Stomach smooth muscle (tissue), 2 donors: ENCODE measurements around the gene APRT.

Experiments
- H3K27ac ChIP-seq: one replicate; pipeline ENCODE4 v1.7.0; 2013; ENCODE audit warnings: mild to moderate bottlenecking, low read length, inconsistent platforms
- H3K27me3 ChIP-seq, 2 donors: one replicate each; pipeline ENCODE4 v1.7.0; 2013; ENCODE audit warnings: low read length in 2 of 2; ENCODE audit not compliant: insufficient read depth in 2 of 2, control insufficient read depth in 1 of 2
- H3K36me3 ChIP-seq, 2 donors: one replicate each; pipeline ENCODE4 v1.7.0; 2013; ENCODE audit warnings: low read length in 2 of 2; ENCODE audit not compliant: control insufficient read depth in 2 of 2, insufficient read depth in 2 of 2
- H3K4me1 ChIP-seq: one replicate; pipeline ENCODE4 v1.7.0; 2013; ENCODE audit warnings: low read length; ENCODE audit not compliant: control insufficient read depth, insufficient read depth
- H3K4me3 ChIP-seq, 2 donors: one replicate each; pipeline ENCODE4 v1.7.0; 2013; ENCODE audit warnings: low read length in 2 of 2
- H3K9ac ChIP-seq, 2 donors: one replicate each; pipeline ENCODE4 v1.7.0; 2013; ENCODE audit warnings: low read length in 2 of 2, mild to moderate bottlenecking in 1 of 2
- H3K9me3 ChIP-seq, 2 donors: one replicate each; pipeline ENCODE4 v1.7.0; 2013; ENCODE audit warnings: low read length in 2 of 2; ENCODE audit not compliant: control insufficient read depth in 2 of 2
- donor health status: healthy.
- donor health status: Pancreatic carcinoma.

Gene APRT

DNA sequence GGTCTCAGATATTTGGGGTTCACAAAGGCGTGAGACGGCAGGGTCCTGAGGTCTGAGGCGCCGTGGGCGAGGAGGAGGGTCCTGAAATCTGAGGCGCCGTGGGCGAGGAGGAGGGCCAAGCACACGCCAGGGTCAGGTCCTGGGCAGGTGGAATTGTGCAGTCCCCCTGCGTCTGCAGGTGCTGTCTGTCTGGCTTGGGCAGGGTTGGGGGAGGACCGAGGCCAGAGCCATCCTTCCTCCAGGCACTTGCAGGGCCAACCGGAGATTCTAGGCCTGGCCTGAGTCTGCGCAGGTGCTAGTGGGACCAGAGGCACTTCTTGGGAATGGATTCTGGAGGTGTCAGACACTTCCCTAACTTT is 2.4 kb upstream of the APRT start:
- peaks cover 23% of the 10 kb centered on the region for H3K4me1 ChIP-seq
- no peak overlapping the region for H3K27ac ChIP-seq
- H3K9ac ChIP-seq: no peak overlapping the region
- no peaks in the 10 kb centered on the region for H3K9me3 ChIP-seq
- H3K27me3 ChIP-seq: no peaks in the 10 kb centered on the region
- peaks cover 2 to 7% of the 10 kb centered on the region in 2 donors for H3K36me3 ChIP-seq
- H3K4me3 ChIP-seq: no peak overlapping the region

DNA sequence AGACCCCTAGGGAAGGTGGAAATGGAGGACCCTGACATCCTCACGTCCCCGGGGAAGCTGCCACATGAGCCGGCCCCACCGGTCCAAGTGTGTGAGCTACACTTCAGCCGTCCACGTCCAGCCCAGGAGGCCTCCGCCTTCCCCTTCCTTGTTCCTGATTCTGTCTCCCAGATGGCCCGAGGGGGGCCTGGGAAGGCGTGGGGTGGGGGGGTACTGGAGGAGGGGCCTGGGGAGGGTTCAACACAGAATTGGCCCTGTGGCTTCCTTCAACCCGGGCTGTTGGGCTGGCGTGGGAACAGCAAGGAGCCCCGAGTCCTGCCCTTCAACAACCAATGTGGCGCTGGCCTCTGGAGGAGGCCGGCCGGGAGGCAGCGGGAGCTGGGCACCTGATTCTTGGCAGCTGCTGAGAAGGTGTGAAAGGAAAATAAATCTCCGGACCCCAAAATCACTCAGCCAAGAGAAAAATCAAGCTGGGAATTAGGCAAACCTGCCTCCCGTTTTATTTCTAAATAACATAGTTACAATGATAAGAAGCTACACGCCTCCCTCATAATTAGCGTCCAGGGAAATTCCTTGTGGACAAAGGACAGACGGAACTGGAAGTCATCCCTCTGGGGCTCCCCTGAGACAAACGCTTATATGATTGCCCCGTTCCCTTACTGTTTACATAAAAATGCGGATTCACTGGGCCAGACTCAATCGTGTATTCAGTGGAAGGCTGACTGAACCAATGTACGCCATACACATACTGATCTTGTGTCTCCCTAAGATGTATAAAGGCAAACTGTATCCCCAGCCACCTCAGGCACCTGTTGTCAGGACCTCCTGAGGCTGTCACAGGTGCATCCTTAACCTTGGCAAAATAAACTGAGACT is 1.8 kb upstream of the APRT start:
- peaks cover 4 to 9% of the 10 kb centered on the region in 2 donors for H3K36me3 ChIP-seq
- H3K9ac ChIP-seq: no peak overlapping the region
- peaks cover 23% of the 10 kb centered on the region for H3K4me1 ChIP-seq
- H3K27ac ChIP-seq: no peak overlapping the region
- no peaks in the 10 kb centered on the region for H3K9me3 ChIP-seq
- H3K4me3 ChIP-seq: no peak overlapping the region
- no peaks in the 10 kb centered on the region for H3K27me3 ChIP-seq

DNA sequence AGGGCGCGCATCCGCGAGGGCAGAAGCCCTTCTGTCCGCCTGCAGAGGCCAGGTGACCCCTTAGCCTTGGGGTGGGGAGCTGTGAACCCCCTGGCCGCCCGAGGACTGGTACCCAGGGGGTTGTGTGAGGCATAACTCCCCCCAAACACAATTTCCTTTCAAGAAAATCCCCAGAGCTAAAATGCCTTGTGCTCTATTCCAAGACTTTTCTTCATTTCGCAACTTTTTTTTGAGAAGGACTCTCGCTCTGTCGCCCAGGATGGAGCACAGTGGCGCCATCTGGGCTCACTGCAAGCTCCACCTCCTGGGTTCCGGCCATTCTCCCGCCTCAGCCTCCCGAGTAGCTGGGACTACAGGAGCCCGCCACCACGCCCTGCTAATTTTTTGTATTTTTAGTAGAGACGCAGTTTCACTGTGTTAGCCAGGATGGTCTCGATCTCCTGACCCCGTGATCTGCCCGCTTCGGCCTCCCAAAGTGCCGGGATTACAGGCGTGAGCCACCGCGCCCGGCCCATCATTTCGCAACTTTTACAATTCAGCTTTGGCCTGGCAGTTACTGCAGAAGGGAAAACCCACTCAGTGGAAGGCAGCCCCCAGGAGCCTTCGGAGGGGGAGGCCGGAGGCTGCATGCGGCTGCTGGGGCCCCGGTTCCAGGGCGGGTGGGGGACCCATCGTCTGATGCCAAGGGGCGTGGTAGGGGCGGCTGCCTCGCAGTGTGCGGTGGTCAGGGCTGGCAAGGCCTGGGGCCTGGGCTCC is 963 bp upstream of the APRT start:
- H3K4me1 ChIP-seq: peaks cover 23% of the 10 kb centered on the region
- H3K9ac ChIP-seq: peak overlapping the region in 1 of 2 donors; percentile 63
- peak overlapping the region; percentile 58 to 78 for H3K4me3 ChIP-seq
- H3K36me3 ChIP-seq: peaks cover 4 to 9% of the 10 kb centered on the region in 2 donors
- H3K27ac ChIP-seq: peak overlapping the region; percentile 66
- H3K9me3 ChIP-seq: no peaks in the 10 kb centered on the region
- no peaks in the 10 kb centered on the region for H3K27me3 ChIP-seq

DNA sequence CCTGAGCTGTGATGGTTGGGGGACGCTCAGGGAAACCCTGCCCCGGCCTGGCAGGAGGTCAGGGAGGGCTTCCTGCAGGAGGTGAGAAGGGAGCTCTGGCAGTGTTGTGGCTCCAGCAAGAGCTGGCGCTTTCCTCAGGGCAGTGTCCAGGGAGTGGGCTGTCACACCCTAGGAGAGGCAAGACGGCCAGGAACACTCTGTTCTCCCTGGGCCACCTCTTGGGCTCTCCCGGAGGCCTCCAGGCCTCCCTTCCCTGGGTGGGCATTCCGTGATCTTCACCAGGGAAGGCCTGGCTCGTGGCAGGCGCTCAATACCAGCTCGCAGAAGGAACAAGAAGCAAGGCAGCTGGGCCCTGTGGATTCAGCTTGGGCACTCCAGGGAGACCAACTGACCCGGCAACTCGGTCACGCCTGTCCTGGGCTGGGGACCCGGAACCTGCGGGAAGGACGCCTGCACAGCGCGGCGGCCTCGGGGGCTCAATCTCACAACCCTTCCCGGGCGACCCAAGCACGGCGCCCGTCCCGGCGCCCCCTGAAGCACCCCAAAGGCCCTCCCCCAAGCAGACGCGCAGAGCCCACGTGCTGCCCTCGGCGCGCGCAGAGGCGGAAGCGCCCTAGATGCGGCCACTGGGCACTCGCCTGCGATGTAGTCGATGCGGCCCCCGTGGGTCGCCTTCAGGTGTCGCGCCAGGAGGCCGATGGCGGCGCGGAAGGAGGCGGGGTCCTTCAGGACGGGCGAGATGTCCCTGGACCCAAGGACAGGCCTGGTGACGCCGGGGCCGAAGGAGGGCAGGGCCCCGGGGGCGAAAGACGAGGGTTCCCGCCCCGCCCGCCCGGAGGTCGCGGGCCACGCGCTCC is 588 bp downstream of the APRT start:
- no peaks in the 10 kb centered on the region for H3K9me3 ChIP-seq
- no peaks in the 10 kb centered on the region for H3K27me3 ChIP-seq
- H3K9ac ChIP-seq: peak overlapping the region; percentile 70 to 75
- H3K4me3 ChIP-seq: peak overlapping the region; percentile 58 to 78
- H3K27ac ChIP-seq: peak overlapping the region; percentile 66
- H3K4me1 ChIP-seq: peaks cover 23% of the 10 kb centered on the region
- H3K36me3 ChIP-seq: peaks cover 4 to 9% of the 10 kb centered on the region in 2 donors

GRCh38 chr16:88810166-88810911 is 1.4 kb downstream of the APRT start:
- Histone ChIP-seq H3K27me3 (no peaks in the 10 kb centered on the region), H3K4me3 (peak overlapping the region; percentile 58 to 78), H3K9ac (peak overlapping the region; percentile 70 to 75), H3K9me3 (no peaks in the 10 kb centered on the region), H3K4me1 (peaks cover 23% of the 10 kb centered on the region), H3K36me3 (peaks cover 4 to 9% of the 10 kb centered on the region in 2 donors), H3K27ac (peak overlapping the region; percentile 66)

DNA sequence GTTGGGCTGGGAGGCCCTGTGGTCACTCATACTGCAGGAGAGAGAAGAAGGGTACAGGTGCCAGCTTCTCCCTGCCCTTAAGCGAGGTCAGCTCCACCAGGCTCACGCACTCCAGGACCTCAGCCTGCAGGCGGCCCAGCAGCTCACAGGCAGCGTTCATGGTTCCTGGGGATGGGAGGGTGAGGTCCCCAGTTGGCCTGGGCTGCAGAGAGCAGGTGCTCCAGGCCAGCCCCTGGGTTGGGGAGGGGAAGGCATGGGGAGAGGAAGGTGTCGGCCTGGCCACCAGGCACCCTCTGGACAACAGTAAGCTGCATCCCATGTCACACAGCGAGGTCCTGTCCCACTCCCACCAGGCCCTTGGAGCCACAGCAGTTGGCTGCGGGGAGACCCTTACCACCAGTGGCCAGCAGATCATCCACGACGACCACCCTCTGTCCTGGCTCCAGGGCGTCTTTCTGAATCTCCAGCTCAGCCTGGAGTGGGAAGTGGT is 2.0 kb downstream of the APRT start:
- H3K4me1 ChIP-seq: peaks cover 23% of the 10 kb centered on the region
- no peak overlapping the region for H3K27ac ChIP-seq
- H3K9me3 ChIP-seq: no peaks in the 10 kb centered on the region
- peaks cover 0 to 2% of the 10 kb centered on the region in 2 donors for H3K27me3 ChIP-seq
- H3K9ac ChIP-seq: no peak overlapping the region
- H3K36me3 ChIP-seq: peaks cover 4 to 9% of the 10 kb centered on the region in 2 donors
- H3K4me3 ChIP-seq: no peak overlapping the region

GRCh38 chr16:88809068-88809675 is 2.6 kb downstream of the APRT start:
- Histone ChIP-seq H3K36me3 (peaks cover 4 to 9% of the 10 kb centered on the region in 2 donors), H3K4me1 (peaks cover 26% of the 10 kb centered on the region), H3K27ac (no peak overlapping the region), H3K9me3 (no peaks in the 10 kb centered on the region), H3K9ac (no peak overlapping the region), H3K27me3 (peaks cover 2 to 8% of the 10 kb centered on the region in 2 donors), H3K4me3 (no peak overlapping the region)

DNA sequence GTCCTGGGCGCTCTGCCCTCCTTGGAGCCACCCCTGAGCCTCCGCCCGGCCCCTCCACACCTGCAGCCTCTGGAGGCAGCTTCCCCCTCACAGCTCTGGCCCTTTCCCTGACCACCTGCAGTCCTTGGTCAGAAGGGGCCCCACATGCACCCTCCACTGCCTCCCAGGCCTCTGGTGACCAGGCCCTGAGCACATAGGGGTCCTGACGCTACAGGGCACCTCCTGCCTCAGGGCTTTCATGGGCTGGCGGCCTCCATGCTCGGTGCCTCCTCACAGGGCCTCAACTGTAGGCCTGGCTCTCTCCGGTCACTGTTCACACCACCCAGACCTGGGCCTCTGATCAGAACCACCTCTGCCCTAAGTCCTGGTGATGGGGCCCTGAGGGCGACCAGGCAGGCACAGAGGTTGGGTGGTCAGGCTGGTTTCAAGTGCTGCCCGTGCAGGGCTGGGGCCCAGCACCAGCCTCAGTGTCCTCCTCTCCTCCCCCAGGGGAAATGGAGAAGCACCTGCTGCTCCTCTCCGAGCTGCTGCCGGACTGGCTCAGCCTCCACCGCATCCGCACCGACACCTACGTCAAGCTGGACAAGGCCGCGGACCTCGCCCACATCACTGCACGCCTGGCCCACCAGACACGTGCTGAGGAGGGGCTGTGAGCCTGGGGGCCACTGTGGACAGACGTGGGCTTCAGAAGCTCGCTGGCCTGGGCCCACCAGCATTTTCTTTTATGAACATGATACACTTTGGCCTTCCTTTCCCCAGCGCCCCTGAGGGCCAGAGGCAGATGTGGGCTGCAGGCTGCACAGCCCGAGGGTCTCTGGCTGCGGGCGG is 3.9 kb downstream of the APRT start:
- Histone ChIP-seq H3K9ac (no peak overlapping the region), H3K27me3 (peaks cover 2 to 8% of the 10 kb centered on the region in 2 donors), H3K36me3 (peaks cover 4 to 9% of the 10 kb centered on the region in 2 donors), H3K27ac (no peak overlapping the region), H3K9me3 (no peaks in the 10 kb centered on the region), H3K4me3 (no peak overlapping the region), H3K4me1 (peaks cover 27% of the 10 kb centered on the region)

DNA sequence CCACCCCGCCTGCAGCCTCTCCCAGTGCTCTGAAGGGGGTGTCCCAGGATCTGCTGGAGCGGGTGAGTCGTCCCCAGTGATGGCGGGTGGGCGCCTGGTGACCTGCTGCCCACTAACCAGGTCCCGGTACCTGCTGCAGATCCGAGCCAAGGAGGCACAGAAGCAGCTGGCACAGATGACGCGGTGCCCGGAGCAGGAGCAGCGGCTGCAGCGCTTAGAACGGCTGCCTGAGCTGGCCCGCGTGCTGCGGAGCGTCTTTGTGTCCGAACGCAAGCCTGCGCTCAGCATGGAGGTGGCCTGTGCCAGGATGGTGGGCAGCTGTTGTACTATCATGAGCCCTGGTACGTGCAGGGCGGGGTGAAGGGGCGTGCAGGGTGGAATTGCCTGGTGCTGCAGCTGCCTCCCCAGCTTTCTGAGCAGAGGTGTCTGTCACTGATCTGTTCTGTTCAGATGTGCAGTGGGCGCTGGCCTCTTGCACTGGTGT is 4.5 kb downstream of the APRT start:
- no peak overlapping the region for H3K9ac ChIP-seq
- H3K4me1 ChIP-seq: peaks cover 26% of the 10 kb centered on the region

More for the DNA sequence above, 4.5 kb downstream of the APRT start:
- Histone ChIP-seq H3K9me3 (no peaks in the 10 kb centered on the region), H3K27ac (no peak overlapping the region), H3K27me3 (peaks cover 2 to 8% of the 10 kb centered on the region in 2 donors), H3K36me3 (peaks cover 4 to 9% of the 10 kb centered on the region in 2 donors), H3K4me3 (no peak overlapping the region)
